PFSK-1 (cell line): ENCODE measurements around the gene LCN6.

Experiments used
- FOXP2 ChIP-seq: optimal IDR thresholded peaks from 2 replicates; pipeline ENCODE3; 2011; ENCODE audit warnings: borderline replicate concordance, control low read depth, inconsistent platforms; ENCODE audit not compliant: insufficient read depth; ENCODE audit errors: extremely low read length, extremely low read depth
- POLR2AphosphoS5 ChIP-seq: IDR thresholded peaks from 2 replicates; pipeline ENCODE4 v1.6.1; 2012; ENCODE audit warnings: low read depth, mild to moderate bottlenecking, control low read depth, low read length, moderate library complexity
- REST ChIP-seq, 2 experiments: IDR thresholded peaks; 2 replicates each; pipeline versions ENCODE4 v1.6.1 to v1.8.0; 2011 to 2012; ENCODE audit warnings: low read depth in 2 of 2, low read length in 2 of 2, control low read depth in 1 of 2, inconsistent platforms in 1 of 2, mild to moderate bottlenecking in 1 of 2, moderate library complexity in 1 of 2; ENCODE audit not compliant: insufficient read depth in 1 of 2
- SIN3A ChIP-seq: IDR thresholded peaks from 2 replicates; pipeline ENCODE4 v1.6.1; 2012; ENCODE audit warnings: mild to moderate bottlenecking, low read length, moderate library complexity, borderline replicate concordance; ENCODE audit not compliant: insufficient read depth
- TAF1 ChIP-seq: IDR thresholded peaks from 2 replicates; pipeline ENCODE4 v1.6.1; 2012; ENCODE audit warnings: low read length, control low read depth, borderline replicate concordance; ENCODE audit not compliant: insufficient read depth

GRCh38 chr9:136790640-136791515 is 42.6 kb upstream of the LCN6 start, which contains the start of gene TMEM141:
- TF ChIP-seq TAF1, result peak; percentile 79
- no peak for TF ChIP-seq SIN3A
- 0 out of 4 replicates have a peak, but pooled peaks have one; percentile 4 to 34 for TF ChIP-seq REST (IDR thresholded peaks at IDR 0.05; ENCODE audit: insufficient read depth in 1 of 2, low read depth in 2 of 2, low read length in 2 of 2)
- peak; percentile 94 for TF ChIP-seq POLR2AphosphoS5
- no peak for TF ChIP-seq FOXP2
